ENCODE data around the gene ZNF727.
"Not testable (repeated sequence)": the region's sequence is repeated elsewhere in the genome, so short reads cannot be mapped to it uniquely, and the experiment has no call there.

Gene ZNF727

DNA sequence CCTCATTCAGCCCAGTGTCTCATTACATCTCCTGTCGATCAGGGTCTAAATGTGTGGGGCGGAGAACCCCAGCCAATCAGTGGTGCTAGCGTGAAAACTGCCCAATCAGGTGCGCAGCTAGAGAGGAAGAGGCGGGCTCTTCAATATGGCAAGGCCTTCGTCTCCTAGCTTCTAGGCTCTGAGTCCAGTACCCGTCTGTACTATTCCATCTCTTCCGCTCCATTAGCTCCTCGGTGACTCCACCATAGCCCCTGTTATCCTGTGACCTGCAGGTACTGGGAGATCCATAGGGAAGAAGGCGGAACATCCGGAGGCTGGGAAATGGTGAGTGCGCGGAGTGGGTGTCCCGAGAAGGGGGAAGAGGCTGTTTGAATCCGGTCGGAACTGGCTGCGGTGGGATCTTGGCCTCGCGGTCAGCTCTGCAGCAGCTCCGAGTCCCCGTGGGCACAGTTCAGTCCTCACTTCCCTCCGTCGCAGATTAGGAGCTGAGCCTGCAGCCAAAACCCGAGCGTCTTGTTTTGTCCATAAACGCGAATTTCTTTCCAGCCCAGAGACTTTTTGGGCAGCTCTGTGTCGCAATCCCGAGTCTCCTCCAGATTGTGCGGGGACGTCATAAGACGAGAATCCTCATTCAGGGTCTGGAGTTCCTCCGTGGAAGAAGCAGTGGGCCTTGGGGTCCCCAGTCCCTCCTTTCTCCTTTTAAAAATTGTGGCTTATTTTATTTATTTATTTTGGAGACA lies at the start of gene ZNF727:
ZNF727 (plus strand) TSS at position 134 of the 740 bp plus-strand sequence; CDS start at position 322, 188 bp downstream.
- DNase-seq (ENCODE audit: low read depth in 2 of 2): no peak

- DNase-seq (ENCODE audit: low read depth in 2 of 2): no peak
Observed at GRCh38 chr7:63998549-63998948, 46.7 kb upstream of the ZNF727 start, which contains the start of gene ZNF722. Gene ZNF722, plus strand, starts transcription at chr7:63998849. Its CDS starts 113 bp downstream, at chr7:63998962.

GRCh38 chr7:64015496-64015895 lies 29.7 kb upstream of the ZNF727 start:
- DNase-seq (ENCODE audit: low read depth in 2 of 2): not testable (repeated sequence)

DNA sequence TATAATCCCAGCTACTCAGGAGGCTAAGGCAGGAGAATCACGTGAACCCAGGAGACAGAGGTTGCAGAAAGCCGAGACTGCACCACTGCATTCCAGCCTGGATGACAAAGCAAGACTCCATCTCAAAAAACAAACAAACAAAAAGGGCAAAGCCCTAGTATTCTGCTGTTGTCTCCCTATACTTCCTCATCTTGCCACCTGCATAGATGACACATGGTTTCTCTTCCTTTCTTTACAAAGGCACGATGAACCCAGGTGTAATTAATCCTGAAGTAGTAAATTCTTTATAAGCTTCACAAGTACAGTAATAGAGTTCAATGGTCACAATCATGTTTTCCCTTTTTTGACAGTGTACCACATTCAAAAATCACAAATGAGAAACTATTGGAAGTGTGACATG lies 9.8 kb upstream of the ZNF727 start:
- DNase-seq (ENCODE audit: low read depth in 2 of 2): no peak

DNA sequence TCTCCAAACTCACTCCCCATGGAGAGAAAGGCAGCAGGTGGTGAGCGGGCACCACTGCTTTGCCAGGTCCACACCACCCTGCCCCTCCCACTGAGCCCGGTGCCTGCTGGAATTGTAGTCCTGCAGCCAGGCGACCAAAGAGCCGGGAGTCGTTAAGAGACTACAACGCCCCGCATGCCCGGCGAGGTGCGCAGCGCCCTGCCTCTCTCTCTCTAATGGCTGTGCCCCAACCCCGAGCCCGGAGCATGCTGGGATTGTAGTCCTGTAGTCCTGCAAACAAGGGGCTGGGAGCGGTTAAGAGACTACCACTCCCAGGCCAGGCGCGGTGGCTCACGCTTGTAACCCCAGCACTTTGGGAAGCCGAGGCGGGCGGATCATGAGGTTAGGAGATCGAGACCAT lies 8.1 kb upstream of the ZNF727 start:
- no peak for DNase-seq (ENCODE audit: low read depth in 2 of 2)

DNA sequence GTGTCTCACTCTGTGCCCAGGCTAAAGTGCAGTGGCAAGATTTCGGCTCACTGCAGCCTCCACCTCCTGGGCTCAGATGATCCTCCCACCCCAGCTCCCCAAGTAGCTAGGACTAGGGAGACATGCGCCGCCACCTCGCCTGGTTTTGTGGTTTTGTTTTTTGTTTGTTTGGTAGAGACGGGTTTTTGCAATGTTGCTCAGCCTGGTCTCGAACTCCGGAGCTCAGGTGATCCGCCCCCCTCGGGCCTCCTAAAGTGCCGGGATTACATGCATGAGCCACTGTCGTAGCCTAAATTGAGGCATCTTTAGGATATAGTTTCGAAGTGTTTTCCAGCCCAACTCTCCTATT lies 781 bp downstream of the ZNF727 start:
- DNase-seq (ENCODE audit: low read depth in 2 of 2): no peak

GRCh38 chr7:64077837-64078698 lies 32.8 kb downstream of the ZNF727 start:
- not testable (repeated sequence) for DNase-seq (ENCODE audit: low read depth in 2 of 2)

GRCh38 chr7:64078699-64078994 lies 33.4 kb downstream of the ZNF727 start:
- no peak for DNase-seq (ENCODE audit: low read depth in 2 of 2)

- DNase-seq (ENCODE audit: low read depth in 2 of 2): no peak
Observed at GRCh38 chr7:64087501-64087900, 42.3 kb downstream of the ZNF727 start.

DNA sequence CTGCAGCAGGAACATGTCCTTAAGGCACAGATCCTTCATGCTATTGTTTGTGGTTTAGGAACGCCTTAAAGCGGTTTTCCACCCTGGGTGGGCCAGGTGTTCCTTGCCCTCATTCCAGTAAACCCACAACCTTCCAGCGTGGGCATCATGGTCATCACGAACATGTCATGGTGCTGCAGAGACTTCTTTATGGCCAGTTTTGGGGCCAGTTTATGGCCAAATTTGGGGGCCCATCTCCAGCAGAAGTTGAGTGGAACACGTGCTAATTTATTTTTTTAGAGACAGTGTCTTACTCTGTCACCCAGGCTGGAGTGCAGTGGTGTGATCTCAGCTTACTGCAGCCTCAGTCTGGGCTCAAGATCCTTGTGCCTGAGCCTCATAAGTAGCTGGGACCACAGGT lies 43.6 kb downstream of the ZNF727 start:
- DNase-seq (ENCODE audit: low read depth in 2 of 2): not testable (repeated sequence)
